Measurements from ENCODE around the gene MAP1S.

MAP1S gene

DNA sequence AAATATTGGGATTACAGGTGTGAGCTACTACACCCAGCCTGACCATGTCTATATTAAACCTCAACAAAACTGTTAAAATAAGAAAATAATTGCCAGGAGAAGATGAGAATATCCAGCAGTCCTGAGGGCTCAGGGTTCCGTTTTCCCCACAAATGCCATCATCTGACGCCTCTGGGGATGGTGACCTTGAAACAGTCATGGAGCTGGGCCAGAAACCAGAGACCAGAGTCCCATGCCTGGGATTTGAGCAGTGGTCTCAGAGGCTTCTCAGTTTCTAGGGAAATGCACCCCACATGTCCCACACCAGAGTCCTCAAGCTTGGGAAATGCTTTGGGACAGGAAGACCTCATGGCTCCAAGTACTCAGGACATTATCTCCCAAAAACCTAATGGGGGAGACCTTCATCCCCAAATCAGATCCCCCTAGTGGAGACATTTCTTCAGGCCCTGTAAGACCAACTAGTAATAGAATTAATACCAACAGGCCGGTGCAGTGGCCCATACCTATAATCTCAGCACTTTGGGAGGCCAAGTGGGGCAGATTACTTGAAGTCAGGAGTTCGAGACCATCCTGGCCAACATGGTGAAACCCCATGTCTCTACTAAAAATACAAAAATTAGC, 2.9 kb upstream of the MAP1S start:
- TF ChIP-seq CTCF (conservative IDR thresholded peaks at IDR 0.05; ENCODE audit: control insufficient read depth, insufficient read depth, low read depth, low read length) = peak; percentile 14
- H3K4me3 ChIP-seq (ENCODE audit: control insufficient read depth, low read depth, low read length) = no peak overlapping the region
- no peak for DNase-seq (ENCODE audit: low read depth)

GRCh38 chr19:17718550-17718946, 732 bp upstream of the MAP1S start:
- H3K4me3 ChIP-seq (ENCODE audit: control insufficient read depth, low read depth, low read length) = no peak overlapping the region
- TF ChIP-seq CTCF (conservative IDR thresholded peaks at IDR 0.05; ENCODE audit: control insufficient read depth, insufficient read depth, low read depth, low read length) = no peak

DNA sequence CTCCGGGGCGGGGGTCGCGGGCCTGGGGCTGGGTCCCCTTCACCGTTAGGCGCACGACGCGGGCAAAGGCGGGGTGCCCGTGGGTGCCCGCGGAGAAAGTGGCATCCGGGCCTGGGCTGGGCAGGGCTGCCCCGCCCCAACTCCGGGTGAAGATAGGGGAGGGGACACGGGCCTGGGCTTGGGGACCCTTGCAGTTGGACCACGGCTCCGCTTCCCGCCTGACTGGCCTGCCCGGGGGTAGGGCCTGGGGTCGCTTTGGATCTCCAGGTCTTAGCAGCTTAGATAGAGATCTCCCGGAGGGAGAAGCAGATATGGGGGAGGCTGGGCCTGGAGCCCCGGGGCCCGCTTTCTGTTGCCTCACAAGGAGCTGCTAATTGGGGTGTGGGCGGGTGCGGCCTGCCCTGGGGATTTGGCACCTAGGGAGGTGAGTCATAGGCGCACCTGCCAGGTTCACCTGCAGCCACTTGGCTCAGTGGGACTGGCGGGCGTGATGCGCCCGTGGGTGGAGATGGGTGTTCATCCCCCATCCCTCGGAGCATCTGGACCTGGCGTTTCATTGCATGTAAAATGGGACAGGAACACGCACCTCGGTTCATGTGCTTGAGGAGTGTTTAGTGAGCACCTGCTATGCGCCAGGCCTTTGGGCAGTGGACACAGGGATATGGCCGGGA, 585 bp downstream of the MAP1S start:
- peak overlapping the region; percentile 79 for H3K4me3 ChIP-seq (ENCODE audit: control insufficient read depth, low read depth, low read length)
- DNase-seq (ENCODE audit: low read depth) = no peak
- TF ChIP-seq CTCF (conservative IDR thresholded peaks at IDR 0.05; ENCODE audit: control insufficient read depth, insufficient read depth, low read depth, low read length) = no peak

More at GRCh38 chr19:17718550-17718946, 732 bp upstream of the MAP1S start:
- DNase-seq (ENCODE audit: low read depth) = no peak

GRCh38 chr19:17720440-17720839, 1.2 kb downstream of the MAP1S start:
- TF ChIP-seq CTCF (conservative IDR thresholded peaks at IDR 0.05; ENCODE audit: control insufficient read depth, insufficient read depth, low read depth, low read length) = no peak
- no peak for DNase-seq (ENCODE audit: low read depth)

DNA sequence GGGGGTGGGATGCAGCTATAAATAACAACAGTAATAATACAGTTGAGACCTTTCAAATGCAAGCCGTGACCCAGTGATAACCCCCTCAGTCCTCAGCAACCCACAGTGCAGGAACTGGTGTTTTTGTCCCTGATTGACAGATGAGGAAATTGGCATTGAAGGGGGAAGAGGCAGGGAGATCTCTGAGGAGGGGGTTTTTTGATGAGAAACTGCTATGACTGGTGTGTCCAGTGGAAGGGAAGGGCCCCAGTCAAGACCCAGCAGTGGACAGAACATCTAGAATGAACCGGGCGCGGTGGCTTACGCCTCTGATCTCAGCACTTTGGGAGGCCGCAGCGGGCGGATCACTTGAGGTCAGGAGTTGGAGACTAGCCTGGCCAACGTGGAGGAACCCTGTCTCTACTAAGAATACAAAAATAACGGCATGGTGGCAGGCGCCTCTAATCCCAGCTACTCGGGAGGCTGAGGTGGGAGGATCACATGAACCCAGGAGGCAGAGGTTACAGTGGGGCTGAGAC, 1.9 kb downstream of the MAP1S start:
- TF ChIP-seq CTCF (conservative IDR thresholded peaks at IDR 0.05; ENCODE audit: control insufficient read depth, insufficient read depth, low read depth, low read length) = no peak
- peak; percentile 18 for DNase-seq (ENCODE audit: low read depth)
- H3K4me3 ChIP-seq (ENCODE audit: control insufficient read depth, low read depth, low read length) = peak overlapping the region; percentile 79

More at GRCh38 chr19:17720440-17720839, 1.2 kb downstream of the MAP1S start:
- H3K4me3 ChIP-seq (ENCODE audit: control insufficient read depth, low read depth, low read length) = peak overlapping the region; percentile 79

- peak; percentile 65 for DNase-seq (ENCODE audit: low read depth)
- no peak for TF ChIP-seq CTCF (conservative IDR thresholded peaks at IDR 0.05; ENCODE audit: control insufficient read depth, insufficient read depth, low read depth, low read length)
- no peak overlapping the region for H3K4me3 ChIP-seq (ENCODE audit: control insufficient read depth, low read depth, low read length)
Observed at GRCh38 chr19:17721821-17722220, 2.5 kb downstream of the MAP1S start.
